ENCODE data around the gene RBM15.

RBM15 gene

GRCh38 chr1:110360431-110360830, 21.3 kb downstream of the RBM15 start:
- no peak for DNase-seq

DNA sequence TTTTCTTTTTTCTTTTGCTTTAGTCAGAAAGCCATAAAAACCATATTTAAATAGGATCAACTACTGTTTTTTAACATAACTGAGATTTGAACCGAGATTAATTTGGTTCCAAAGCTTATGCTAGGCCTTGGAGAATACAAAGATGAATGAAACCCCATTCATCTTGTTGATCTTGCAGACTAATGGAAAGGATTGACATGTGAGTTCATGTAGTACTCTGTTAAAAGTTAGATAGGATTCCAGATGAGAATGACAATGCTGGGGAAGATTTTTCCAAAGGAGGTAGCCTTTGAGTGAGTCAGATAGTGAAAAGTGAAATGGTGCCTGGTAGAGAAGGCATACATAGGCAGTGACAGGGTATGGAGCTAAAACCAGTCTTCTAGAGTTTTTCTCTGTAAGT, 22.7 kb downstream of the RBM15 start:
- DNase-seq = no peak

- no peak for DNase-seq
Measured at GRCh38 chr1:110364221-110364620, 25.0 kb downstream of the RBM15 start.

- DNase-seq = no peak
Measured at GRCh38 chr1:110370827-110371226, 31.6 kb downstream of the RBM15 start.

GRCh38 chr1:110375490-110375889, 36.3 kb downstream of the RBM15 start:
- DNase-seq = no peak

DNA sequence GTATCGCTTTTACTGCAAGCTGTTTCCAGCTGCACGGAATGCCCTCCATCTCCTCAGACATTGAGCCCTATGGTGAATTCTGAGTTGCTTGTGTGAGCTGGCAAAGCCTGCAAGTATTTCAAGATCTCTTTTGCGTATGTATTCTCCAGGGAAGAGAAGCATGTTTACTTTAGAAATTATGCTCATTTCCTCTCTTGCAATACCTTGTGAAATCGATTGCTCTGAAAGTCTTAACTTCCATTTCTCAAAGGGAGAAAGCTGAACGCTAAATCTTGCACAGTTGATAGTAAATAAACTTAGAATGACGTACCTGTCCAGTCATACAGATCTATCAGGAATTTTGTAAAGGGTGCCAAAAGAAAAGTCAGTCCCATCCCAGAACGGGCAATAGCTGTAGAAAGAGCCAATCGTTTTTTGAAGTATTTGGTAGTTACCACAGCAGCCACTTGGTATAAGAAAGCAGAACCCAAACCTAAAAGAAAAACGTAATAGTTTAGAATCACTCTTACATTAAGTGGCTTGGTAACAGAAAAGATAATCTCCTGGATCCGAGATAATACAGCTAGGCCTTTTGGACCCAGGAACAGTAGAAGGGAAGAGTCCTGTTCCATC, 41.6 kb downstream of the RBM15 start:
- no peak for DNase-seq

DNA sequence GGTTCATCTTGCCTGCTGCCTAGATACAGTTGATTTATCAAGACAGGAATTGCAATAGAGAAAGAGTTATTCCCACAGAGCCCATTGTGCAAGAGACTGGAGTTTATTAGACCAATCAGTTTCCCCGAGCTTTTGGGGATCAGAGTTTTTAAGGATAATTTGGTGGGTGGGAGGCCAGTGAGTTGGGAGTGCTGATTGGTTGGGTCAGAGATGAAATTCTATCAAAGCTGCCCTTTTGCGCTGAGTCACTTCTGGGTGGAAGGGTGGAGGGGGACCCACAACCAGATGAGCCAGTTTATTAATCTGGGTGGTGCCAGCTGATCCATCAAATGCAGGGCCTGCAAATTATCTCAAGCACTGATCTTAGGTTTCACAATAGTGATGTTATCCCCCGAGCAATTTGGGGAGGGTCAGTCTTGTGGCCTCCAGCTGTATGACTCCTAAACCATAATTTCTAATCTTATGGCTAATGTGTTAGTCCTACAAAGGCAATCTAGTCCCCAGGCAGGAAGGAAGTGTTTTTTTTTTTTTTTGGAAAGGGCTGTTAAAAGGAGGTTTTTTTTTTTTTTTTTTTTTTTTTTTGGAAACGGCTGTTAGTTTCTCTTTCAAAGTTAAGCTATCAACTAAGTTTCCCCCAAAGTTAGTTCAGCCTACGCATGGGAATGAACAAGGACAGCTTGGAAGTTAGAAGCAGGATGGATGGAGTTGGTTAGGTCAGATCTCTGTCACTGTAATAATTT, 44.2 kb downstream of the RBM15 start:
- DNase-seq = no peak

GRCh38 chr1:110384581-110385321, 45.6 kb downstream of the RBM15 start:
- DNase-seq = no peak

GRCh38 chr1:110385369-110385768, 46.2 kb downstream of the RBM15 start:
- DNase-seq = no peak

DNA sequence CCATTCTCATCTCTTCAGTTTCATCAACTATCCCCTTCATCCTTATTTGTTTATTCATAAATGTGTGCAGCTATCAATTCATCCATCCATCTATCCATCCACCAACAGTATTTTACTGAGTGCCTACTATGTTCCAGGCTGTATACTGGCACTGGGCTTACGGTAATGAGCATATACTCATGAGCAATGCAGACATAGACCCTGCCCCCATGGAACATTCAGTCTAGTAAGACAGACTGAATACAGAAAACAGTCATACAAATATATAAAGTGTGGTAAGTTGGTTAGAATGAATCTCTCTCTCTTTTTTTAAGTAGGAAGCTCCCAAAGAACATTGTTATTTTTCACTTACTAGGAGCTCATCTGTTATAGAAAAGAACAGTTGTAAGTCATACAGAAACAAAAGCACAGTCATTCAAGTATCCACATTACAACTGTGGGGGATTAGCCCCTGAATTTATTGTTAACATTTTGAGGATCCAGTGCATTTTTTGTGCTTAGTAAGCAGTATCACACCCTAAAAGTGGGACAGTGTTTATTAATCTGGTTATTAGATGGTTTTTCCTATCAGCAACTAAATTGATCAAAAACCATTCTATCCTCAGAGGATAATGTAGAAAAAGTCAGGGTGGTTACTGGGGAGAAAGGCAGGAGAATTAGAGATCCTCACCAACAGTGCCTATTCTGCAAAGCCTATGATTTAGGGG, 48.0 kb downstream of the RBM15 start:
- no peak for DNase-seq

GRCh38 chr1:110390096-110390495, 50.9 kb downstream of the RBM15 start:
- no peak for DNase-seq

DNA sequence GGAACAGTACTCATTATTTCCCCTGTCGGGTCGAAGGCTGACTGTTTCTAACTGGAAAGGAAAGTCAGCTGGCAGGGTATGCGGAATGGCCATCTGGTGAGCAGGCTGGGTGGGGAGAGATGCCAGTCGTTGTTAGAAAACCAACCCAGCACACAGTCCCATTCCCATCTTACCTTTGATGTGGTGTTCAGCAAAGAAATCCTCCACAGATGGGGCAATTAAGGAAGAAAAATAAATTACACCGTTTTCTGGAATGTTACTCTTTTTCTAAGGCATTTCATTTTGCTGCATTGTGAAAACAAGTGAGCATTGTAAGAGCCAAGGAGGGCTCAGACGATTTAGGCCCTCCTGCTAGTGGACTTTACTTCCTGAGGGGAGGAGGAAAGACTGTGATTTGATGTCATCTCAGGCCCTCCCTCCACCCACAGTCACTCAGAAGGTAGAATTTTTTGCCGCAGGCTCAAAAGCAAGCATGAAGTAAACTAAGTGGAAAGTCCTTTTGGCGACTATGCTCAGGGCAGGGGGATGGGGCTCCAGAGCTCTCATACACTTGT, 51.6 kb downstream of the RBM15 start, which contains the start of gene SLC16A4:
Gene SLC16A4 (minus strand): TSS at position 335 of the 554 bp plus-strand sequence. CDS start 1,703 bp downstream, outside the sequence.
- DNase-seq = no peak

DNA sequence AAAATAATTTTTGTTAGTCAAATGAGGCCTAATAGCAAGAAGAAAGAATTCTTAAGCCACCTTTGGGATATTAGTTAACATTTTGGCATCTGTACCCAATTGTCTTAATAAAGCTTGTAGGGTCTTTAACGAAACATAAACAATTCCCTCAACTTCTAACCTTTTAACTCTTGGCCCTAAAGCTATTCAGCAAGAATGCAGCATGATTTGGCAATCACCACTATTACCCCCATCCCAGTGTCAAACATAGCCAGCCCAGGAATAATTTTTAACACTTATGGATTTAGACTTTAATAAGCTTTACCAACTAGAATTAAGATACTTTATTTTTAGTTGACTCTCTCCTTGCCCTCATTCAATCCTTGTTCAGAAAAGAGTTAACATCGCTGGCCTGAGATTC, 54.1 kb downstream of the RBM15 start:
- no peak for DNase-seq

GRCh38 chr1:110393691-110394492, 54.7 kb downstream of the RBM15 start:
- DNase-seq = no peak

- no peak for DNase-seq
Measured at GRCh38 chr1:110394493-110394820, 55.3 kb downstream of the RBM15 start.
